GM12878 (cell line): Measurements from ENCODE around the gene ARID5B. TPM values are rescaled to one million over a fixed set of nuclear protein-coding genes. Genes with fewer than 3 reads are reported as not detected.

Experiments used
- ATAC-seq: fragments of 200-7000 bp; cut with Tn5 transposase; 3 replicates; pipeline ENCODE4 v1.9.1; 2020; ENCODE audit warnings: mild to moderate bottlenecking, moderate library complexity
- BruUV-seq: library from RNA; stranded (reverse); fragments of 400-500 nt; replicated peaks from 2 replicates; lab custom pipeline; 2021; lab: Mats Ljungman, UMichigan
- CTCF ChIA-PET: fragments of 300-600 bp; sonication (Branson Sonifier 250); formaldehyde crosslinking; extraction: SDS; loops from one replicate; lab custom pipeline; 2021; ENCODE audit warnings: inconsistent platforms; lab: Yijun Ruan, JAX
- POLR2A ChIA-PET: fragments of 350-600 bp; formaldehyde crosslinking; extraction: SDS; loops from one replicate; lab custom pipeline; 2021; ENCODE audit warnings: inconsistent platforms; lab: Charles Lee
- RAD21 ChIA-PET: fragments of 300-600 bp; sonication (Branson Sonifier 250); formaldehyde crosslinking; loops from one replicate; lab custom pipeline; 2023; ENCODE audit warnings: antibody characterized with exemption; ENCODE audit not compliant: unreplicated experiment; lab: Charles Lee
- SMC1A ChIA-PET: fragments of 300-600 bp; sonication (Branson Sonifier 250); formaldehyde crosslinking; loops from one replicate; lab custom pipeline; 2023; ENCODE audit not compliant: unreplicated experiment, uncharacterized antibody; lab: Charles Lee
- DNase-seq: peaks from one replicate; pipeline ENCODE4 v3.0.0-alpha.2; 2011; ENCODE audit warnings: low read depth, low spot score
- FAIRE-seq: peaks from 3 replicates; lab custom pipeline; 2011; peaks lifted over from hg19 to GRCh38; lab: Jason Lieb, UNC
- H2AFZ ChIP-seq: 2 replicates; pipeline ENCODE4 v1.6.0; 2011; ENCODE audit warnings: low read depth, low read length, control low read depth; ENCODE audit not compliant: control insufficient read depth
- H3K27ac ChIP-seq: 2 replicates; pipeline ENCODE4 v1.5.1; 2011; ENCODE audit warnings: control low read depth; ENCODE audit not compliant: control insufficient read depth, insufficient read depth
- H3K27me3 ChIP-seq, 2 experiments: replicated peaks in 1 of 2; 2 replicates each; pipeline versions ENCODE4 v1.6.0 to v1.6.1; 2011; ENCODE audit warnings: low read length in 1 of 2; ENCODE audit not compliant: control insufficient read depth in 2 of 2, insufficient read depth in 2 of 2
- H3K36me3 ChIP-seq, 2 experiments: 2 replicates each; pipeline ENCODE4 v1.5.1; 2011; ENCODE audit warnings: low read length in 1 of 2; ENCODE audit not compliant: control insufficient read depth in 2 of 2, insufficient read depth in 2 of 2
- H3K4me1 ChIP-seq: 2 replicates; pipeline ENCODE4 v1.6.1; 2011; ENCODE audit warnings: mild to moderate bottlenecking, low read length, moderate library complexity, mixed read lengths; ENCODE audit not compliant: control insufficient read depth, insufficient read depth
- H3K4me2 ChIP-seq: 2 replicates; pipeline ENCODE4 v1.6.0; 2011; ENCODE audit warnings: control low read depth; ENCODE audit not compliant: control insufficient read depth, insufficient read depth
- H3K4me3 ChIP-seq: fragments of 200-600 bp; sonication (generic); 2 replicates; pipeline ENCODE4 v1.5.1; 2016
- H3K79me2 ChIP-seq: 2 replicates; pipeline ENCODE4 v1.6.0; 2011; ENCODE audit warnings: low read length; ENCODE audit not compliant: control insufficient read depth, insufficient read depth
- H3K9ac ChIP-seq: 2 replicates; pipeline ENCODE4 v1.8.0; 2011; ENCODE audit warnings: low read length, control low read depth, mixed read lengths; ENCODE audit not compliant: control insufficient read depth, insufficient read depth
- H3K9me3 ChIP-seq: replicated peaks from 3 replicates; pipeline ENCODE4 v1.5.1; 2011; ENCODE audit warnings: mild to moderate bottlenecking, low read length; ENCODE audit not compliant: control insufficient read depth, insufficient read depth
- H4K20me1 ChIP-seq: 2 replicates; pipeline ENCODE4 v1.6.0; 2011; ENCODE audit not compliant: control insufficient read depth, insufficient read depth
- CBX3 ChIP-seq: fragments of 200-600 bp; sonication (generic); IDR thresholded peaks from 2 replicates; pipeline ENCODE4 v1.6.1; 2016; ENCODE audit warnings: low read depth, borderline replicate concordance
- CHD1 ChIP-seq: IDR thresholded peaks from 2 replicates; pipeline ENCODE4 v1.6.1; 2012; ENCODE audit warnings: low read depth, low read length, improper control_type of control experiment
- HDAC2 ChIP-seq: fragments of 200-600 bp; sonication (generic); IDR thresholded peaks from 2 replicates; pipeline ENCODE4 v1.6.1; 2017
- HDAC6 ChIP-seq: fragments of 200-600 bp; sonication (generic); IDR thresholded peaks from one replicate; pipeline ENCODE4 v1.8.0; 2017; ENCODE audit warnings: antibody characterized with exemption; ENCODE audit not compliant: unreplicated experiment
- KDM1A ChIP-seq: fragments of 200-600 bp; sonication (generic); IDR thresholded peaks from 2 replicates; pipeline ENCODE4 v1.6.1; 2016; ENCODE audit warnings: borderline replicate concordance
- NBN ChIP-seq: fragments of 450-650 bp; IDR thresholded peaks from 2 replicates; pipeline ENCODE4 v1.6.1; 2016
- NFIC ChIP-seq: IDR thresholded peaks from 2 replicates; pipeline ENCODE4 v1.6.1; 2012; ENCODE audit warnings: low read depth, mild to moderate bottlenecking, inconsistent platforms, low read length, moderate library complexity
- POLR2A ChIP-seq: IDR thresholded peaks from 2 replicates; pipeline ENCODE4 v1.6.1; 2011; ENCODE audit warnings: low read depth, mild to moderate bottlenecking, low read length
- TBL1XR1 ChIP-seq: IDR thresholded peaks from 2 replicates; pipeline ENCODE4 v1.6.1; 2012; ENCODE audit warnings: low read depth, low read length, improper control_type of control experiment
- ZNF24 ChIP-seq: fragments of 450-650 bp; IDR thresholded peaks from 2 replicates; pipeline ENCODE4 v1.6.1; 2017; ENCODE audit warnings: antibody characterized with exemption, mild to moderate bottlenecking
- ZNF384 ChIP-seq: IDR thresholded peaks from 2 replicates; pipeline ENCODE4 v1.6.1; 2012; ENCODE audit warnings: low read depth, mild to moderate bottlenecking, low read length, improper control_type of control experiment, borderline replicate concordance
- WGBS: methylation state at CpG from one replicate; pipeline ENCODE4 v1.1.6; 2016; ENCODE audit warnings: low lambda C conversion rate; ENCODE audit not compliant: insufficient replicate concordance, insufficient coverage; ENCODE audit errors: missing lambda C conversion rate; 5-methylcytosine and 5-hydroxymethylcytosine counted together
- in situ Hi-C: fragments of 300-500 bp; cut with MboI; formaldehyde crosslinking; loops from 9 replicates; pipeline ENCODE4 v1.14.3; 2018; ENCODE audit warnings: mixed read lengths
- intact Hi-C: fragments of 100-400 bp; cut with micrococcal nuclease; formaldehyde crosslinking; loops from one replicate; pipeline ENCODE4 v1.14.2; 2022; ENCODE audit not compliant: unreplicated experiment
- polyA plus RNA-seq, 11 experiments: library from polyadenylated mRNA; depleted of rRNA in 4 of 11; unstranded in 6 of 11; stranded (reverse) in 5 of 11; fragments of >200 nt; fragmentation: Nextera tagmentation in 4 of 11; fragmentation: Illumina TruSeq in 1 of 11; extraction: Ambion mirVana in 4 of 11; extraction: Trizol in 1 of 11; gene quantifications; 1 replicate in 1 of 11; 2 replicates in 10 of 11; pipeline versions ENCODE4 v1.2.1 to v1.2.3, GENCODE V29; 2011 to 2016; ENCODE audit warnings: inconsistent platforms in 2 of 11, missing spikeins in 2 of 11, low read depth in 1 of 11
- total RNA-seq, 4 experiments: library from RNA; depleted of rRNA in 3 of 4; stranded (reverse); fragments of >200 nt in 3 of 4; fragmentation: Illumina TruSeq in 1 of 4; extraction: Trizol in 1 of 4; gene quantifications; 2 replicates each; pipeline versions ENCODE4 v1.2.1 to v1.2.3, GENCODE V29; 2013 to 2021
- TF ChIP-seq, protein P1 (sequence below): IDR thresholded peaks from 2 replicates; pipeline ENCODE4 v1.6.1; 2011; ENCODE audit warnings: mild to moderate bottlenecking, low read depth, low read length, moderate library complexity; ENCODE audit not compliant: insufficient replicate concordance
- TF ChIP-seq, protein P2 (sequence below): IDR thresholded peaks from 2 replicates; pipeline ENCODE4 v1.6.1; 2011; ENCODE audit warnings: borderline replicate concordance, low read depth, mild to moderate bottlenecking, moderate library complexity, mixed read lengths, low read length; ENCODE audit not compliant: insufficient read depth; ENCODE audit errors: extremely low read length
- TF ChIP-seq, protein P3 (sequence below): fragments of 450-650 bp; IDR thresholded peaks from 2 replicates; pipeline ENCODE4 v1.6.1; 2017; ENCODE audit warnings: mild to moderate bottlenecking

ARID5B gene
- total and polyA plus RNA-seq, 10 of the 15 experiments (the other 5 are each of a cell fraction or from before 2014, with no cell fraction given): 2.7 to 8.5 (median 6.1) TPM

DNA sequence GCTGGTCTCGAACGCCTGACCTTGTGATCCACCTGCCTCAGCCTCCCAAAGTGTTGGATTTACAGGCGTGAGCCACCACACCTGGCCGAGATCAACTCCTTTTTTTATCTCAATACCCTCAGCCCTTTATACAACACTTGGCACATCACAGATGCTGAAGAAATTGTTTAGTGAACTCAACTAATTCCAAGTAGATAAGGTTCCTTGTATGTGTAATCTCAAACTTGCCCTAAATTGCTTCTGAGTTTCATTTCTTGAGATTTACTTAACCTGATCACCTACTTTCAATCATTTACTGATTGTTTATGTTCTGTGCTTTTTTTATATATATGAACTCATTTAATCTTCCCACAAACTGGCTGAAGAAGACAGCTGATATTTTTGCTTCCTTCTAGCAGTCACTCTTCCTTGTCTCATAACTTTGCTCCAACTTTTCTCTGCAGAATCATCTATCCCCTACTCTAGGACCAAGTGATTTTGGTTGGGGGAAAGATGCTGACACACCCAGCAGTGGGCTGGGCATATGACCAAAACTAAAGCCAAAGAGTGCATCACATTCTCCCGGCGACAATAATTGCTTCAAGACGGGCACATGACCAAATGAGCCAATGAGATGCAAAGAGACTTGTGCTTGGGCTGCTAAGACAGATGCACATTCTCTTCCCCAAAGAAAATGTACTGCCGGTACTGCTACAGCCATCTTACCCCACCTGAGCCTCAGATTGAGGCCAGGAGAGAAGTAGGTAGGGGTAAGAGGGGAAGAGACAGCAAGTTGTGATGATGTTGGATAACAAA is 40.3 kb upstream of the ARID5B start:
- ChIA-PET POLR2A (no interaction called here), RAD21 (interaction anchor here (0.6 kb wide), 1 partner anchor 1737 kb away, joined by 3 read pairs; no protein-coding TSS in a partner anchor), SMC1A (no interaction called here)
- Histone ChIP-seq H3K27me3 (no peaks in the 10 kb centered on the region; a peak in 1 of 4 replicates), H2AFZ (no peak overlapping the region), H3K36me3 (no peaks in the 10 kb centered on the region), H3K9me3 (no peaks in the 10 kb centered on the region), H3K4me3 (no peak overlapping the region), H3K9ac (no peak overlapping the region), H3K27ac (no peak overlapping the region), H3K4me1 (no peaks in the 10 kb centered on the region)
- BruUV-seq: no TSS peak
- no peak for DNase-seq
- in situ Hi-C loops: no loop called here
- 65% methylated on average over 8 of the region's 8 CpGs for WGBS
- no peak for ATAC-seq
- no peak for FAIRE-seq
- intact Hi-C loops: no loop called here
- TF ChIP-seq, protein P1, sequence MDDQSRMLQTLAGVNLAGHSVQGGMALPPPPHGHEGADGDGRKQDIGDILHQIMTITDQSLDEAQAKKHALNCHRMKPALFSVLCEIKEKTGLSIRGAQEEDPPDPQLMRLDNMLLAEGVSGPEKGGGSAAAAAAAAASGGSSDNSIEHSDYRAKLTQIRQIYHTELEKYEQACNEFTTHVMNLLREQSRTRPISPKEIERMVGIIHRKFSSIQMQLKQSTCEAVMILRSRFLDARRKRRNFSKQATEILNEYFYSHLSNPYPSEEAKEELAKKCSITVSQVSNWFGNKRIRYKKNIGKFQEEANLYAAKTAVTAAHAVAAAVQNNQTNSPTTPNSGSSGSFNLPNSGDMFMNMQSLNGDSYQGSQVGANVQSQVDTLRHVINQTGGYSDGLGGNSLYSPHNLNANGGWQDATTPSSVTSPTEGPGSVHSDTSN: no peak
- TF ChIP-seq, protein P2, sequence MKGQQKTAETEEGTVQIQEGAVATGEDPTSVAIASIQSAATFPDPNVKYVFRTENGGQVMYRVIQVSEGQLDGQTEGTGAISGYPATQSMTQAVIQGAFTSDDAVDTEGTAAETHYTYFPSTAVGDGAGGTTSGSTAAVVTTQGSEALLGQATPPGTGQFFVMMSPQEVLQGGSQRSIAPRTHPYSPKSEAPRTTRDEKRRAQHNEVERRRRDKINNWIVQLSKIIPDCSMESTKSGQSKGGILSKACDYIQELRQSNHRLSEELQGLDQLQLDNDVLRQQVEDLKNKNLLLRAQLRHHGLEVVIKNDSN: peak; percentile 4
- TF ChIP-seq, all 136 proteins: peak for 1
- CTCF ChIA-PET: no interaction called here
- no peaks in the 10 kb centered on the region for H4K20me1 ChIP-seq
- no peak overlapping the region for H3K4me2 ChIP-seq
- no peaks in the 10 kb centered on the region for H3K79me2 ChIP-seq

DNA sequence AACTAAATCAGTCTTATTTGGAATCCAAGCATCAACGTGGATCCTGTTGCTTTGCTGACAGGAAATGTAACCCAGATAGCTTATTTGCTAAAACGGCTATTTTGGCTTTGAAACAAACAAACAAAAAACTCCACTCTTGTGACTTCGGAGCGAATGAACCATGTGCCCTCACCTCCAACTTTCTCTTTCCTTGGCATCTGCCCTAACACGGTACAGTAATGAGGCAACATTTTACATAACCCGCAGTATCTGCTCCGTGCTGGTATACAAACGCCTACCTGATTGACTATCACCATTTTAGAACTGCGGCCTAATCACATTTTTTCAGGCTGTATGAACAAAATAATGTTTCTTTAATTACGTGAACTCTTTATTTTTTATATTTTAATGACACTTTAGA is 37.5 kb upstream of the ARID5B start:
- BruUV-seq: no TSS peak
- Histone ChIP-seq H2AFZ (no peak overlapping the region), H3K27me3 (no peaks in the 10 kb centered on the region; a peak in 1 of 4 replicates), H3K4me2 (no peak overlapping the region), H3K27ac (no peak overlapping the region), H4K20me1 (no peaks in the 10 kb centered on the region), H3K4me1 (no peaks in the 10 kb centered on the region), H3K4me3 (no peak overlapping the region), H3K36me3 (no peaks in the 10 kb centered on the region), H3K9ac (no peak overlapping the region), H3K79me2 (no peaks in the 10 kb centered on the region), H3K9me3 (no peaks in the 10 kb centered on the region)
- ChIA-PET SMC1A (no interaction called here), CTCF (no interaction called here), RAD21 (no interaction called here), POLR2A (no interaction called here)
- in situ Hi-C loops: no loop called here
- intact Hi-C loops: no loop called here
- no peak for FAIRE-seq
- 77% methylated on average over 10 of the region's 10 CpGs for WGBS
- ATAC-seq: no peak
- no peak for DNase-seq
- TF ChIP-seq ZNF384 (no peak), POLR2A (no peak), TBL1XR1 (no peak), HDAC2 (no peak), NFIC (no peak), ZNF24 (no peak), KDM1A (no peak), NBN (no peak), HDAC6 (no peak), CBX3 (no peak), CHD1 (no peak)
- TF ChIP-seq, protein P3, sequence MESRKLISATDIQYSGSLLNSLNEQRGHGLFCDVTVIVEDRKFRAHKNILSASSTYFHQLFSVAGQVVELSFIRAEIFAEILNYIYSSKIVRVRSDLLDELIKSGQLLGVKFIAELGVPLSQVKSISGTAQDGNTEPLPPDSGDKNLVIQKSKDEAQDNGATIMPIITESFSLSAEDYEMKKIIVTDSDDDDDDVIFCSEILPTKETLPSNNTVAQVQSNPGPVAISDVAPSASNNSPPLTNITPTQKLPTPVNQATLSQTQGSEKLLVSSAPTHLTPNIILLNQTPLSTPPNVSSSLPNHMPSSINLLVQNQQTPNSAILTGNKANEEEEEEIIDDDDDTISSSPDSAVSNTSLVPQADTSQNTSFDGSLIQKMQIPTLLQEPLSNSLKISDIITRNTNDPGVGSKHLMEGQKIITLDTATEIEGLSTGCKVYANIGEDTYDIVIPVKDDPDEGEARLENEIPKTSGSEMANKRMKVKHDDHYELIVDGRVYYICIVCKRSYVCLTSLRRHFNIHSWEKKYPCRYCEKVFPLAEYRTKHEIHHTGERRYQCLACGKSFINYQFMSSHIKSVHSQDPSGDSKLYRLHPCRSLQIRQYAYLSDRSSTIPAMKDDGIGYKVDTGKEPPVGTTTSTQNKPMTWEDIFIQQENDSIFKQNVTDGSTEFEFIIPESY: no peak
